Measurements from ENCODE around the gene NFKBIL1. TPM values are rescaled to one million over a fixed set of nuclear protein-coding genes. Genes with fewer than 3 reads are reported as not detected.
A peak's percentile ranks its signal among the peaks of the same experiment; 100 is the strongest.
"Not testable (repeated sequence)": the region's sequence is repeated elsewhere in the genome, so short reads cannot be mapped to it uniquely, and the experiment has no call there.

NFKBIL1 gene
- total RNA-seq, 2 experiments from 2014 or later: 22.8 to 23.6 TPM

- not testable (repeated sequence) for H3K9me3 Mint-ChIP-seq, H3K4me3 Mint-ChIP-seq, H3K27me3 Mint-ChIP-seq
- peaks cover 25% of the 10 kb centered on the region for H3K36me3 Mint-ChIP-seq (ENCODE audit: low read depth)
- peak overlapping the region; percentile 47 for H3K27ac Mint-ChIP-seq
- peak; percentile 77 for DNase-seq
- peaks cover 53% of the 10 kb centered on the region for H3K4me1 Mint-ChIP-seq
- ChIA-PET POLR2A (interaction anchor here (0.6 to 9.9 kb wide), 13 partner anchors 8 to 279 kb away, joined by 3 to 267 read pairs (median 4); partner anchors contain the start of genes BAG6, DDX39B, LST1 and LTA), CTCF (interaction anchor here (0.7 to 24.6 kb wide), 18 partner anchors 9 to 275 kb away, joined by 3 to 751 read pairs (median 6); partner anchors contain the start of genes DDX39B, GPANK1, LST1 and LTB)
Measured at GRCh38 chr6:31551371-31551770, 4.0 kb downstream of the NFKBIL1 start.

GRCh38 chr6:31556307-31556706 is 8.9 kb downstream of the NFKBIL1 start:
- H3K9me3 Mint-ChIP-seq: no peaks in the 10 kb centered on the region
- H3K27me3 Mint-ChIP-seq: peaks cover 5% of the 10 kb centered on the region
- POLR2A ChIA-PET: interaction anchor here (2.0 to 34.7 kb wide), 3 partner anchors 15 to 62 kb away, joined by 5 to 1578 read pairs (median 7); partner anchors contain the start of genes DDX39B, LST1, LTA and LTB
- H3K36me3 Mint-ChIP-seq (ENCODE audit: low read depth): peaks cover 44% of the 10 kb centered on the region
- peaks cover 60% of the 10 kb centered on the region for H3K4me1 Mint-ChIP-seq
- DNase-seq: no peak
- CTCF ChIA-PET: interaction anchor here (0.8 to 24.6 kb wide), 4 partner anchors 19 to 42 kb away, joined by 4 to 751 read pairs (median 6); partner anchors contain the start of genes LTB, NCR3 and TNF
- H3K27ac Mint-ChIP-seq: no peak overlapping the region
- no peak overlapping the region for H3K4me3 Mint-ChIP-seq

- ChIA-PET CTCF (interaction anchor here (0.7 to 24.6 kb wide), 6 partner anchors 11 to 275 kb away, joined by 3 to 751 read pairs (median 6); partner anchors contain the start of genes ATP6V1G2, NCR3 and TNF), POLR2A (interaction anchor here (1.6 to 34.7 kb wide), 6 partner anchors 9 to 63 kb away, joined by 4 to 1578 read pairs (median 10); partner anchors contain the start of genes ATP6V1G2, DDX39B, LST1 and LTA)
- no peaks in the 10 kb centered on the region for H3K9me3 Mint-ChIP-seq
- H3K4me1 Mint-ChIP-seq: peaks cover 62% of the 10 kb centered on the region
- peaks cover 47% of the 10 kb centered on the region for H3K36me3 Mint-ChIP-seq (ENCODE audit: low read depth)
- peaks cover 14% of the 10 kb centered on the region for H3K27me3 Mint-ChIP-seq
- H3K27ac Mint-ChIP-seq: no peak overlapping the region
- DNase-seq: no peak
- H3K4me3 Mint-ChIP-seq: no peak overlapping the region
Measured at GRCh38 chr6:31557443-31558317, 10.3 kb downstream of the NFKBIL1 start.

- POLR2A ChIA-PET: interaction anchor here (1.1 to 34.7 kb wide), 7 partner anchors 10 to 177 kb away, joined by 3 to 1578 read pairs (median 13); partner anchors contain the start of genes ATP6V1G2, BAG6, DDX39B and LST1
Measured at GRCh38 chr6:31558318-31558625, 10.9 kb downstream of the NFKBIL1 start.

GRCh38 chr6:31558631-31559500 is 11.5 kb downstream of the NFKBIL1 start:
- peaks cover 22% of the 10 kb centered on the region for H3K27me3 Mint-ChIP-seq
- peak; percentile 69 for DNase-seq
- peak overlapping the region; percentile 61 for H3K27ac Mint-ChIP-seq
- H3K36me3 Mint-ChIP-seq (ENCODE audit: low read depth): peaks cover 53% of the 10 kb centered on the region
- H3K9me3 Mint-ChIP-seq: no peaks in the 10 kb centered on the region
- ChIA-PET POLR2A (interaction anchor here (0.7 to 34.7 kb wide), 13 partner anchors 8 to 179 kb away, joined by 3 to 1578 read pairs (median 5); partner anchors contain the start of genes ATP6V1G2, BAG6, C6orf47 and DDX39B), CTCF (interaction anchor here (0.6 to 24.6 kb wide), 7 partner anchors 9 to 39 kb away, joined by 3 to 751 read pairs (median 10); partner anchors contain the start of genes LTB, NCR3 and TNF)
- peak overlapping the region; percentile 66 for H3K4me3 Mint-ChIP-seq
- H3K4me1 Mint-ChIP-seq: peaks cover 68% of the 10 kb centered on the region

More at GRCh38 chr6:31558318-31558625, 10.9 kb downstream of the NFKBIL1 start:
- CTCF ChIA-PET: interaction anchor here (1.1 to 24.6 kb wide), 5 partner anchors 10 to 40 kb away, joined by 6 to 751 read pairs (median 15); partner anchors contain the start of genes LTB, NCR3 and TNF
- no peak for DNase-seq
- Mint-ChIP-seq H3K36me3 (ENCODE audit: low read depth) (peaks cover 51% of the 10 kb centered on the region), H3K9me3 (no peaks in the 10 kb centered on the region), H3K4me3 (peak overlapping the region; percentile 66), H3K27ac (no peak overlapping the region), H3K4me1 (peaks cover 66% of the 10 kb centered on the region), H3K27me3 (peaks cover 19% of the 10 kb centered on the region)

GRCh38 chr6:31559606-31559957 is 12.2 kb downstream of the NFKBIL1 start:
- peaks cover 24% of the 10 kb centered on the region for H3K27me3 Mint-ChIP-seq
- no peak for DNase-seq
- H3K36me3 Mint-ChIP-seq (ENCODE audit: low read depth): peaks cover 54% of the 10 kb centered on the region
- ChIA-PET POLR2A (interaction anchor here (0.7 to 34.7 kb wide), 13 partner anchors 8 to 179 kb away, joined by 3 to 1578 read pairs (median 5); partner anchors contain the start of genes ATP6V1G2, BAG6, C6orf47 and DDX39B), CTCF (interaction anchor here (0.6 to 24.6 kb wide), 10 partner anchors 8 to 97 kb away, joined by 3 to 751 read pairs (median 4); partner anchors contain the start of genes LTB, NCR3 and TNF)
- H3K4me1 Mint-ChIP-seq: peaks cover 68% of the 10 kb centered on the region
- peak overlapping the region; percentile 61 for H3K27ac Mint-ChIP-seq
- H3K4me3 Mint-ChIP-seq: peak overlapping the region; percentile 66
- H3K9me3 Mint-ChIP-seq: no peaks in the 10 kb centered on the region

- CTCF ChIA-PET: interaction anchor here (0.6 to 24.6 kb wide), 8 partner anchors 9 to 98 kb away, joined by 3 to 751 read pairs (median 4); partner anchors contain the start of genes LTB, NCR3 and TNF
- peak; percentile 67 for DNase-seq
- H3K4me3 Mint-ChIP-seq: peak overlapping the region; percentile 66
- POLR2A ChIA-PET: interaction anchor here (0.7 to 34.7 kb wide), 10 partner anchors 9 to 178 kb away, joined by 3 to 1578 read pairs (median 5); partner anchors contain the start of genes C6orf47, DDX39B, GPANK1 and LST1
- H3K27ac Mint-ChIP-seq: peak overlapping the region; percentile 61
- H3K9me3 Mint-ChIP-seq: no peaks in the 10 kb centered on the region
- peaks cover 60% of the 10 kb centered on the region for H3K36me3 Mint-ChIP-seq (ENCODE audit: low read depth)
- peaks cover 69% of the 10 kb centered on the region for H3K4me1 Mint-ChIP-seq
- H3K27me3 Mint-ChIP-seq: peaks cover 30% of the 10 kb centered on the region
Measured at GRCh38 chr6:31559958-31560696, 12.7 kb downstream of the NFKBIL1 start.

- Mint-ChIP-seq H3K4me1 (peaks cover 69% of the 10 kb centered on the region), H3K27ac (peak overlapping the region; percentile 61), H3K27me3 (peaks cover 35% of the 10 kb centered on the region), H3K9me3 (no peaks in the 10 kb centered on the region), H3K36me3 (ENCODE audit: low read depth) (peaks cover 64% of the 10 kb centered on the region), H3K4me3 (no peak overlapping the region)
- POLR2A ChIA-PET: interaction anchor here (1.7 to 34.7 kb wide), 5 partner anchors 18 to 104 kb away, joined by 5 to 1578 read pairs (median 13); partner anchors contain the start of genes C6orf47, DDX39B, GPANK1 and LST1
- DNase-seq: no peak
- CTCF ChIA-PET: interaction anchor here (2.8 to 24.6 kb wide), 2 partner anchors 15 to 37 kb away, joined by 28 to 751 read pairs; partner anchors contain the start of genes NCR3 and TNF
Measured at GRCh38 chr6:31560697-31561058, 13.3 kb downstream of the NFKBIL1 start.

GRCh38 chr6:31567531-31568370 is 20.3 kb downstream of the NFKBIL1 start:
- no peak for DNase-seq
- H3K27me3 Mint-ChIP-seq: peaks cover 47% of the 10 kb centered on the region
- CTCF ChIA-PET: interaction anchor here (0.9 to 5.4 kb wide), 8 partner anchors 9 to 30 kb away, joined by 3 to 63 read pairs (median 8); partner anchors contain the start of genes DDX39B, LST1, LTB and NCR3
- H3K9me3 Mint-ChIP-seq: no peaks in the 10 kb centered on the region
- peaks cover 64% of the 10 kb centered on the region for H3K4me1 Mint-ChIP-seq
- POLR2A ChIA-PET: interaction anchor here (0.8 to 36.9 kb wide), 7 partner anchors 5 to 295 kb away, joined by 3 to 1578 read pairs (median 7); partner anchors contain the start of genes ATP6V1G2, DDX39B, LST1 and LTA
- H3K4me3 Mint-ChIP-seq: peak overlapping the region; percentile 4
- H3K36me3 Mint-ChIP-seq (ENCODE audit: low read depth): peaks cover 28% of the 10 kb centered on the region
- peak overlapping the region; percentile 66 for H3K27ac Mint-ChIP-seq

GRCh38 chr6:31568537-31568961 is 21.1 kb downstream of the NFKBIL1 start:
- peak overlapping the region; percentile 66 for H3K27ac Mint-ChIP-seq
- ChIA-PET CTCF (interaction anchor here (1.2 to 5.4 kb wide), 7 partner anchors 8 to 29 kb away, joined by 4 to 63 read pairs (median 11); partner anchors contain the start of genes DDX39B, LST1 and LTB), POLR2A (interaction anchor here (0.8 to 36.9 kb wide), 7 partner anchors 4 to 294 kb away, joined by 3 to 1578 read pairs (median 7); partner anchors contain the start of genes ATP6V1G2, DDX39B, LST1 and LTA)
- DNase-seq: peak; percentile 79
- H3K4me3 Mint-ChIP-seq: peak overlapping the region; percentile 23
- H3K9me3 Mint-ChIP-seq: no peaks in the 10 kb centered on the region
- peaks cover 25% of the 10 kb centered on the region for H3K36me3 Mint-ChIP-seq (ENCODE audit: low read depth)
- H3K27me3 Mint-ChIP-seq: peaks cover 41% of the 10 kb centered on the region
- peaks cover 69% of the 10 kb centered on the region for H3K4me1 Mint-ChIP-seq

All from activated CD4-positive, alpha-beta memory T cell treated with anti-CD3 and anti-CD28 coated beads, Interleukin-2, amount 10 ng/mL, durations not matched to agents 7 days and 5 days (primary cell).